Duodenal mucosa (tissue), 2 donors: ENCODE data around the gene MTCP1.

ENCODE experiments used
- H3K27ac ChIP-seq: one replicate; pipeline ENCODE4 v1.7.0; 2013; ENCODE audit warnings: low read depth, low read length
- H3K27me3 ChIP-seq, 2 donors: one replicate each; pipeline ENCODE4 v1.7.0; 2013; ENCODE audit warnings: low read length in 2 of 2, control low read depth in 1 of 2; ENCODE audit not compliant: insufficient read depth in 2 of 2, control insufficient read depth in 1 of 2
- H3K36me3 ChIP-seq, 2 donors: one replicate each; pipeline ENCODE4 v1.7.0; 2013; ENCODE audit warnings: low read length in 2 of 2, control low read depth in 1 of 2; ENCODE audit not compliant: insufficient read depth in 2 of 2, control insufficient read depth in 1 of 2
- H3K4me1 ChIP-seq, 2 donors: one replicate each; pipeline ENCODE4 v1.7.0; 2013; ENCODE audit warnings: low read length in 2 of 2, control low read depth in 1 of 2; ENCODE audit not compliant: insufficient read depth in 2 of 2, control insufficient read depth in 1 of 2
- H3K4me3 ChIP-seq, 2 donors: one replicate each; pipeline ENCODE4 v1.7.0; 2013; ENCODE audit warnings: low read length in 2 of 2, low read depth in 1 of 2
- H3K9ac ChIP-seq, 2 donors: one replicate each; pipeline ENCODE4 v1.7.0; 2013; ENCODE audit warnings: low read length in 2 of 2, low read depth in 1 of 2
- H3K9me3 ChIP-seq, 2 donors: one replicate each; pipeline ENCODE4 v1.7.0; 2013; ENCODE audit warnings: low read length in 2 of 2, control low read depth in 1 of 2; ENCODE audit not compliant: control insufficient read depth in 1 of 2

The MTCP1 gene

GRCh38 chrX:155028129-155028528 lies 42.8 kb downstream of the MTCP1 start:
- H3K36me3 ChIP-seq = no peaks in the 10 kb centered on the region
- H3K4me3 ChIP-seq = peak overlapping the region; percentile 81 to 87
- H3K9ac ChIP-seq = peak overlapping the region; percentile 90 to 96
- peaks cover 3 to 13% of the 10 kb centered on the region in 2 donors for H3K4me1 ChIP-seq
- no peak overlapping the region for H3K27ac ChIP-seq
- no peaks in the 10 kb centered on the region for H3K9me3 ChIP-seq
- no peaks in the 10 kb centered on the region for H3K27me3 ChIP-seq

GRCh38 chrX:155027509-155028066 lies 43.3 kb downstream of the MTCP1 start:
- Histone ChIP-seq H3K36me3 (no peaks in the 10 kb centered on the region), H3K9me3 (no peaks in the 10 kb centered on the region), H3K4me1 (peaks cover 3 to 13% of the 10 kb centered on the region in 2 donors), H3K27me3 (no peaks in the 10 kb centered on the region), H3K9ac (peak overlapping the region; percentile 90 to 96), H3K4me3 (peak overlapping the region; percentile 81 to 87), H3K27ac (peak overlapping the region; percentile 93)

GRCh38 chrX:155026727-155027508 lies 44.0 kb downstream of the MTCP1 start, which contains the start of gene FUNDC2:
FUNDC2 (plus strand) TSS chrX:155026844; CDS start chrX:155026939, 95 bp downstream.
- Histone ChIP-seq H3K9me3 (no peaks in the 10 kb centered on the region), H3K36me3 (no peaks in the 10 kb centered on the region)

GRCh38 chrX:155026420-155026726 lies 44.6 kb downstream of the MTCP1 start:
- Histone ChIP-seq H3K4me1 (peaks cover 3 to 13% of the 10 kb centered on the region in 2 donors), H3K36me3 (no peaks in the 10 kb centered on the region), H3K9ac (peak overlapping the region in 1 of 2 donors; percentile 47), H3K9me3 (no peaks in the 10 kb centered on the region), H3K27ac (peak overlapping the region; percentile 73), H3K4me3 (peak overlapping the region; percentile 50 to 58), H3K27me3 (no peaks in the 10 kb centered on the region)

More at GRCh38 chrX:155026727-155027508, 44.0 kb downstream of the MTCP1 start, which contains the start of gene FUNDC2:
- Histone ChIP-seq H3K9ac (peak within 1 kb of the TSS; percentile 90 to 96), H3K4me3 (peak within 1 kb of the TSS; percentile 81 to 87), H3K27ac (peak within 1 kb of the TSS; percentile 93), H3K27me3 (no peaks in the 10 kb centered on the region), H3K4me1 (peaks cover 3 to 13% of the 10 kb centered on the region in 2 donors)

- Histone ChIP-seq H3K4me1 (peaks cover 3 to 13% of the 10 kb centered on the region in 2 donors), H3K27ac (no peak overlapping the region), H3K36me3 (no peaks in the 10 kb centered on the region), H3K9me3 (no peaks in the 10 kb centered on the region), H3K9ac (no peak overlapping the region), H3K4me3 (no peak overlapping the region), H3K27me3 (no peaks in the 10 kb centered on the region)
These were observed 46.8 kb downstream of the MTCP1 start for GRCh38 chrX:155023907-155024833.

GRCh38 chrX:155022585-155022984 lies 48.4 kb downstream of the MTCP1 start, which contains the start of gene F8:
F8 (minus strand) TSS chrX:155022723; CDS start chrX:155022552, 171 bp downstream.
- no peaks in the 10 kb centered on the region for H3K4me1 ChIP-seq
- no peaks in the 10 kb centered on the region for H3K9me3 ChIP-seq
- no peaks in the 10 kb centered on the region for H3K36me3 ChIP-seq
- H3K4me3 ChIP-seq = no peak within 1 kb of the TSS
- no peak within 1 kb of the TSS for H3K27ac ChIP-seq
- no peak within 1 kb of the TSS for H3K9ac ChIP-seq
- H3K27me3 ChIP-seq = no peaks in the 10 kb centered on the region

GRCh38 chrX:155020591-155020990 lies 50.3 kb downstream of the MTCP1 start:
- H3K4me3 ChIP-seq = no peak overlapping the region
- no peaks in the 10 kb centered on the region for H3K36me3 ChIP-seq
- no peaks in the 10 kb centered on the region for H3K27me3 ChIP-seq
- H3K9ac ChIP-seq = no peak overlapping the region
- H3K4me1 ChIP-seq = no peaks in the 10 kb centered on the region
- no peaks in the 10 kb centered on the region for H3K9me3 ChIP-seq
- H3K27ac ChIP-seq = no peak overlapping the region
